ENCODE results near the gene TBC1D8.

The TBC1D8 gene

DNA sequence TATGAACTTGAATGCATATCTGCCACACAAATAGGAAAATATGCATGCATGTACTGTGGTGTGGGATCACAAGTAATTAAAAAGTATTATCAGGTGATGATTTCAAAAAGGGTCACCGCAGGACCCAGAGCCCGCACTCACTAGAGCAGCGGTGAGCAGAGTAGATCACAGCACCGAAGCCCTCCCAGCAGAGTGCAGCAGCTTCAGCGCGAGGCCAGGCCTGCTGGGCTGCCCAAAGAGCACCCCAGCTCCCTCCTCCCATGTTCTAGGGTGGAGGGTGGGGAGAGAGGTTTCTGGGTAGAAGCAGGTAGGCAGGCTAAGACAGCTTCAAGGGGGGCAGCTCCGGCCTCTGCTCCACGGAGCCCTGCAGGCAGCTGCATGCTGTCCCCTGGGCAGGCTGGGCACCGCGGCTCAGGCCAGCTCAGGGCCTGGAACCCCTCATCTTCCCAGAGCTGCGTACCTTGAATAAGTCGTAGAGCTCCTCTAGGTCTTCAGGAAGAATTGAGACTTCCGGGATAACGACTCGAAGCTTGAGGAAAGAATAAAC is 124.2 kb downstream of the TBC1D8 start:
- Histone ChIP-seq H3K4me1 (ENCODE audit: control insufficient read depth in 2 of 2, insufficient read depth in 1 of 2, low read depth in 1 of 2, low read length in 2 of 2) (peaks cover 10 to 11% of the 10 kb centered on the region in 2 donors), H2AK5ac (ENCODE audit: low read depth, low read length) (peak overlapping the region; percentile 73), H3K18ac (ENCODE audit: low read length) (peak overlapping the region; percentile 67), H3K27me3 (ENCODE audit: control insufficient read depth in 3 of 3, insufficient read depth in 3 of 3, low read depth in 1 of 3, low read length in 3 of 3) (no peaks in the 10 kb centered on the region), H3K4me3 (ENCODE audit: low read length in 2 of 2) (no peak overlapping the region), H3K79me1 (ENCODE audit: low read depth, low read length) (no peaks in the 10 kb centered on the region), H2BK15ac (ENCODE audit: low read length) (no peak overlapping the region), H2BK120ac (ENCODE audit: low read depth, low read length) (no peak overlapping the region), H3K27ac (replicated peaks; ENCODE audit: low read length) (no peak overlapping the region), H3K4ac (ENCODE audit: low read length) (no peak overlapping the region), H3K23ac (ENCODE audit: low read depth, low read length, poor library complexity) (no peak overlapping the region), H3K9me3 (replicated peaks in 1 of 2; ENCODE audit: control insufficient read depth in 2 of 2, insufficient read depth in 1 of 2, low read depth in 1 of 2, low read length in 2 of 2) (peaks cover 4 to 7% of the 10 kb centered on the region in 2 donors), H2BK12ac (ENCODE audit: low read length) (no peak overlapping the region), H4K91ac (ENCODE audit: low read depth, low read length, poor library complexity) (no peak overlapping the region), H2BK5ac (ENCODE audit: low read length) (no peak overlapping the region), H2AFZ (ENCODE audit: low read length) (no peak overlapping the region), H4K8ac (ENCODE audit: low read depth, low read length) (no peak overlapping the region), H3K4me2 (ENCODE audit: insufficient read depth, low read length, poor library complexity, severe bottlenecking) (no peak overlapping the region), H3K36me3 (replicated peaks in 1 of 2; ENCODE audit: control insufficient read depth in 2 of 2, insufficient read depth in 2 of 2, low read length in 2 of 2) (peaks cover 6 to 26% of the 10 kb centered on the region in 2 donors), H3K9ac (ENCODE audit: low read depth, low read length, poor library complexity) (peak overlapping the region; percentile 39), H3K14ac (ENCODE audit: low read length) (peak overlapping the region; percentile 59)
- DNase-seq (ENCODE audit: low spot score), result no peak
- no CpG with 5 or more reads among the region's 15 CpGs for WGBS, 2 donors (ENCODE audit: extremely low coverage in 2 of 2, insufficient read length in 2 of 2, insufficient replicate concordance in 1 of 2)

DNA sequence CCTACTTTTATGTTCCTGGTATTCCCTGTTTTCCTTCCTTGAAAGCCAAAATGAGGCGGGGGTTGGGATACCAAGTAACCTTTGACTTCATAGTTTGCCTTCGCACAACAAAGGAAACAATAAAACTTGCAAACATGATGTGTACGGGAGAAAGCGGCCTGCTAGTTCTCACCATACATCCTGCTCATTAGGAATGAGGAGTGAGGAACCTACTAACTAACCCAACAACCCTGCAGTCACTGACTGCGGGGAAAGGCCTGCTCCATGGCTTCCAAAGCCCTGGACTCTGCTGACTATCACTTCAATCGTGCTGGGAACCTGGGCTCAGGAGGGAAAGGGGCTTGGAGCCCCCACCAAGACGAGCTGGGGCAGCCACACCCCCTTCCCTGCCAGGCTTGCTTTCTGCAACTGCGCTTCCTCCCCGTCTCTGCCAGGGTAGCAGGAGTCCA is 124.9 kb downstream of the TBC1D8 start:
- no CpG with 5 or more reads among the region's 9 CpGs for WGBS, 2 donors (ENCODE audit: extremely low coverage in 2 of 2, insufficient read length in 2 of 2, insufficient replicate concordance in 1 of 2)
- H3K27me3 ChIP-seq (ENCODE audit: control insufficient read depth in 3 of 3, insufficient read depth in 3 of 3, low read depth in 1 of 3, low read length in 3 of 3), result no peaks in the 10 kb centered on the region
- H3K4me3 ChIP-seq (ENCODE audit: low read length in 2 of 2), result no peak overlapping the region
- no peak overlapping the region for H2BK5ac ChIP-seq (ENCODE audit: low read length)
- no peak overlapping the region for H4K8ac ChIP-seq (ENCODE audit: low read depth, low read length)
- H3K36me3 ChIP-seq (replicated peaks in 1 of 2; ENCODE audit: control insufficient read depth in 2 of 2, insufficient read depth in 2 of 2, low read length in 2 of 2), result peaks cover 9 to 33% of the 10 kb centered on the region in 2 donors
- no peaks in the 10 kb centered on the region for H3K79me1 ChIP-seq (ENCODE audit: low read depth, low read length)
- H2AFZ ChIP-seq (ENCODE audit: low read length), result peak overlapping the region; percentile 48
- H2BK120ac ChIP-seq (ENCODE audit: low read depth, low read length), result no peak overlapping the region
- no peak overlapping the region for H4K91ac ChIP-seq (ENCODE audit: low read depth, low read length, poor library complexity)
- no peak overlapping the region for H3K9ac ChIP-seq (ENCODE audit: low read depth, low read length, poor library complexity)
- H2BK15ac ChIP-seq (ENCODE audit: low read length), result no peak overlapping the region
- peak overlapping the region; percentile 86 for H3K18ac ChIP-seq (ENCODE audit: low read length)
- H3K4ac ChIP-seq (ENCODE audit: low read length), result peak overlapping the region; percentile 85
- H3K27ac ChIP-seq (replicated peaks; ENCODE audit: low read length), result peak overlapping the region; percentile 84
- peaks cover 10 to 11% of the 10 kb centered on the region in 2 donors for H3K4me1 ChIP-seq (ENCODE audit: control insufficient read depth in 2 of 2, insufficient read depth in 1 of 2, low read depth in 1 of 2, low read length in 2 of 2)
- no peak overlapping the region for H3K4me2 ChIP-seq (ENCODE audit: insufficient read depth, low read length, poor library complexity, severe bottlenecking)
- no peak for DNase-seq (ENCODE audit: low spot score)
- H2BK12ac ChIP-seq (ENCODE audit: low read length), result no peak overlapping the region
- H3K23ac ChIP-seq (ENCODE audit: low read depth, low read length, poor library complexity), result no peak overlapping the region
- peaks cover 4 to 7% of the 10 kb centered on the region in 2 donors for H3K9me3 ChIP-seq (replicated peaks in 1 of 2; ENCODE audit: control insufficient read depth in 2 of 2, insufficient read depth in 1 of 2, low read depth in 1 of 2, low read length in 2 of 2)
- no peak overlapping the region for H3K14ac ChIP-seq (ENCODE audit: low read length)
- H2AK5ac ChIP-seq (ENCODE audit: low read depth, low read length), result no peak overlapping the region

DNA sequence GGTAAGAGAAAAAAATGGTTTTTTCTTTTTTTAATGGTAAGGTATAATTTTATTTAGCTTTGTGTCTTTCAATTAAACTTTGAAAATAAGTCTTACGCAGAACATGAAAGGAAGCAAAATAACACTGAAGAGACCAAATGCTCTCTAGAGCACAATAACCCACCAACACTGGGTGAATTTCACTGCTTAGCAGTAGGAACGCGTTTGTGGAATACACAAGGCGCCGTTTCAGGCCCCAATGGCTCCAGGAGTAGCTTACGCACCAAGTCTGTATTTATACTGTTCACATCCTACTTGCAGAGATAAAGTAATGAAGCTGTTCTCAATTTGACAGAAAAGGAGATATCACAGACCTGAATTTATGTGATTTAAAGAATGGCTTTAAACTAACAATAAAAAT is 125.6 kb downstream of the TBC1D8 start:
- no peak overlapping the region for H3K9ac ChIP-seq (ENCODE audit: low read depth, low read length, poor library complexity)
- H2BK12ac ChIP-seq (ENCODE audit: low read length), result no peak overlapping the region
- no peak overlapping the region for H3K4me2 ChIP-seq (ENCODE audit: insufficient read depth, low read length, poor library complexity, severe bottlenecking)
- DNase-seq (ENCODE audit: low spot score), result no peak
- H3K27ac ChIP-seq (replicated peaks; ENCODE audit: low read length), result no peak overlapping the region
- H3K79me1 ChIP-seq (ENCODE audit: low read depth, low read length), result no peaks in the 10 kb centered on the region
- peaks cover 4 to 7% of the 10 kb centered on the region in 2 donors for H3K9me3 ChIP-seq (replicated peaks in 1 of 2; ENCODE audit: control insufficient read depth in 2 of 2, insufficient read depth in 1 of 2, low read depth in 1 of 2, low read length in 2 of 2)
- peaks cover 10 to 11% of the 10 kb centered on the region in 2 donors for H3K4me1 ChIP-seq (ENCODE audit: control insufficient read depth in 2 of 2, insufficient read depth in 1 of 2, low read depth in 1 of 2, low read length in 2 of 2)
- H2BK120ac ChIP-seq (ENCODE audit: low read depth, low read length), result no peak overlapping the region
- no peak overlapping the region for H2BK15ac ChIP-seq (ENCODE audit: low read length)
- H3K14ac ChIP-seq (ENCODE audit: low read length), result no peak overlapping the region
- no CpG with 5 or more reads among the region's 6 CpGs for WGBS, 2 donors (ENCODE audit: extremely low coverage in 2 of 2, insufficient read length in 2 of 2, insufficient replicate concordance in 1 of 2)
- peak overlapping the region; percentile 48 for H2AFZ ChIP-seq (ENCODE audit: low read length)
- H3K23ac ChIP-seq (ENCODE audit: low read depth, low read length, poor library complexity), result no peak overlapping the region
- no peak overlapping the region for H2BK5ac ChIP-seq (ENCODE audit: low read length)
- H3K36me3 ChIP-seq (replicated peaks in 1 of 2; ENCODE audit: control insufficient read depth in 2 of 2, insufficient read depth in 2 of 2, low read length in 2 of 2), result peaks cover 12 to 40% of the 10 kb centered on the region in 2 donors
- H3K18ac ChIP-seq (ENCODE audit: low read length), result no peak overlapping the region
- no peak overlapping the region for H2AK5ac ChIP-seq (ENCODE audit: low read depth, low read length)
- no peak overlapping the region for H3K4me3 ChIP-seq (ENCODE audit: low read length in 2 of 2)
- H4K8ac ChIP-seq (ENCODE audit: low read depth, low read length), result no peak overlapping the region
- no peaks in the 10 kb centered on the region for H3K27me3 ChIP-seq (ENCODE audit: control insufficient read depth in 3 of 3, insufficient read depth in 3 of 3, low read depth in 1 of 3, low read length in 3 of 3)
- H4K91ac ChIP-seq (ENCODE audit: low read depth, low read length, poor library complexity), result no peak overlapping the region
- no peak overlapping the region for H3K4ac ChIP-seq (ENCODE audit: low read length)

DNA sequence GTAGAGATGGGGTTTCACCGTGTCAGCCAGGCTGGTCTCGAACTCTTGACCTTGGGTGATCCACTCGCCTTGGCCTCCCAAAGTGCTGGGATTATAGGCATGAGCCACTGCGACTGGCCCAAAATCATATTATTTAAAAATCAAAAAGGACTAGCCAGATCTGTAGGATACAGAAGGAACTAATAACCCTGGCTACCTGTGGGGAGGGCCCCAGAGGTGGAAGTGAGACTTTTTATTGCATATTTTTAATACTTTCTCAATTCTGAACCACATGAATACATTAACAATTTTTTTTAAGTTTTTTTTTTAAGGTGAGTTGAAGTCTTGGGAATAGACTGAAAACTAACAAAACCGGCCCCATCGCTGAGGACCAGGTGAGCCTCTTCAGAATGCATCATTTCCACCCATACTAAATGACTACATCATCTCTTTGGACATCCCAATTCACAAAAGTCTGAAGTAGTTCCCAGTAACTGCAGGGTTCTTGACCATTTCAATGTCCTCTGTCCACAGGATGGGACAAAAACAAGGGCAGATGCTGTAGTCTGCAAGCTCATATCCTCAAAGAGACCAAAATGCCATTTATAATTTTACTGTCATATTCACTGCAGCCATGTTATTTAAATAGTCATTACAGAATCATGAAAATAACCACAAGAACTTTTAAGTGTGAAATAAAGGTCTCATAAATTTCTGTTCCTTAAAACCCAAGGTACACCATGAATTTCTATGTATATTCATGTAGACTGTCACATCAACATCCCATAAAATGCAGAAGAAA is 127.7 kb downstream of the TBC1D8 start:
- peaks cover 0 to 2% (median 0%) of the 10 kb centered on the region in 3 experiments for H3K27me3 ChIP-seq (ENCODE audit: control insufficient read depth in 3 of 3, insufficient read depth in 3 of 3, low read depth in 1 of 3, low read length in 3 of 3)
- no peak overlapping the region for H3K27ac ChIP-seq (replicated peaks; ENCODE audit: low read length)
- no peak overlapping the region for H3K23ac ChIP-seq (ENCODE audit: low read depth, low read length, poor library complexity)
- H4K91ac ChIP-seq (ENCODE audit: low read depth, low read length, poor library complexity), result no peak overlapping the region
- no peak overlapping the region for H3K18ac ChIP-seq (ENCODE audit: low read length)
- H3K4me2 ChIP-seq (ENCODE audit: insufficient read depth, low read length, poor library complexity, severe bottlenecking), result no peak overlapping the region
- H3K36me3 ChIP-seq (replicated peaks in 1 of 2; ENCODE audit: control insufficient read depth in 2 of 2, insufficient read depth in 2 of 2, low read length in 2 of 2), result peaks cover 12 to 58% of the 10 kb centered on the region in 2 donors
- no peak overlapping the region for H2BK15ac ChIP-seq (ENCODE audit: low read length)
- H3K4ac ChIP-seq (ENCODE audit: low read length), result no peak overlapping the region
- H2BK120ac ChIP-seq (ENCODE audit: low read depth, low read length), result no peak overlapping the region
- no peak overlapping the region for H2BK5ac ChIP-seq (ENCODE audit: low read length)
- H3K4me3 ChIP-seq (ENCODE audit: low read length in 2 of 2), result no peak overlapping the region
- peaks cover 0 to under 1% of the 10 kb centered on the region in 2 donors for H3K9me3 ChIP-seq (replicated peaks in 1 of 2; ENCODE audit: control insufficient read depth in 2 of 2, insufficient read depth in 1 of 2, low read depth in 1 of 2, low read length in 2 of 2)
- H3K4me1 ChIP-seq (ENCODE audit: control insufficient read depth in 2 of 2, insufficient read depth in 1 of 2, low read depth in 1 of 2, low read length in 2 of 2), result peaks cover 10 to 11% of the 10 kb centered on the region in 2 donors
- no peak overlapping the region for H2AFZ ChIP-seq (ENCODE audit: low read length)
- H2BK12ac ChIP-seq (ENCODE audit: low read length), result no peak overlapping the region
- no peak overlapping the region for H2AK5ac ChIP-seq (ENCODE audit: low read depth, low read length)
- H4K8ac ChIP-seq (ENCODE audit: low read depth, low read length), result no peak overlapping the region
- no CpG with 5 or more reads among the region's 6 CpGs for WGBS, 2 donors (ENCODE audit: extremely low coverage in 2 of 2, insufficient read length in 2 of 2, insufficient replicate concordance in 1 of 2)
- no peak for DNase-seq (ENCODE audit: low spot score)
- no peaks in the 10 kb centered on the region for H3K79me1 ChIP-seq (ENCODE audit: low read depth, low read length)
- no peak overlapping the region for H3K14ac ChIP-seq (ENCODE audit: low read length)
- no peak overlapping the region for H3K9ac ChIP-seq (ENCODE audit: low read depth, low read length, poor library complexity)

Data from neuronal stem cell (in vitro differentiated cells).